Psoas muscle (tissue), 8 donors: ENCODE results near the gene CBFA2T3. TPM values are rescaled to one million over a fixed set of nuclear protein-coding genes. Genes with fewer than 3 reads are reported as not detected.
"Not testable (repeated sequence)": the region's sequence is repeated elsewhere in the genome, so short reads cannot be mapped to it uniquely, and the experiment has no call there.

Source experiments
- ATAC-seq, 4 donors: fragments of 200-7000 bp; cut with Tn5 transposase; one replicate each; pipeline ENCODE4 v1.9.1; 2020; ENCODE audit warnings: moderate library complexity in 3 of 4, mild to moderate bottlenecking in 2 of 4
- DNase-seq, 2 donors: peaks; one replicate each; pipeline ENCODE4 v3.0.0-alpha.2; 2020
- H3K27ac ChIP-seq: fragments of 200-600 bp; one replicate; pipeline ENCODE4 v1.8.0; 2022
- H3K27me3 ChIP-seq, 3 donors: fragments of 200-600 bp in 1 of 3; one replicate each; pipeline versions ENCODE4 v1.6.1 to v1.8.0; 2013 to 2022; ENCODE audit warnings: low read length in 2 of 3, mild to moderate bottlenecking in 2 of 3, moderate library complexity in 1 of 3; ENCODE audit not compliant: insufficient read depth in 3 of 3
- H3K36me3 ChIP-seq, 2 donors: fragments of 200-600 bp in 1 of 2; one replicate each; pipeline versions ENCODE4 v1.6.1 to v1.8.0; 2013 to 2022; ENCODE audit warnings: low read depth in 1 of 2, mild to moderate bottlenecking in 1 of 2, moderate library complexity in 1 of 2; ENCODE audit not compliant: insufficient read depth in 1 of 2
- H3K4me1 ChIP-seq: fragments of 200-600 bp; one replicate; pipeline ENCODE4 v1.8.0; 2022
- H3K4me3 ChIP-seq: fragments of 200-600 bp; one replicate; pipeline ENCODE4 v1.8.0; 2022; ENCODE audit warnings: mild to moderate bottlenecking
- H3K9me3 ChIP-seq: fragments of 200-600 bp; one replicate; pipeline ENCODE4 v1.8.0; 2022
- CTCF ChIP-seq: fragments of 200-600 bp; IDR thresholded peaks from one replicate; pipeline ENCODE4 v1.8.0; 2022; ENCODE audit warnings: antibody characterized with exemption
- WGBS, 3 donors: extraction: QIAGEN DNeasy Blood & Tissue Kit; methylation state at CpG; one replicate each; pipeline versions ENCODE4 v1.1.6 to v1.1.7; 2013; 5-methylcytosine and 5-hydroxymethylcytosine counted together
- intact Hi-C, 2 donors: fragments of 100-400 bp; cut with DNase I; formaldehyde crosslinking; loops; one replicate each; pipeline versions ENCODE4 v1.11.0 to v1.14.2; 2022
- polyA plus RNA-seq, 3 donors: library from polyadenylated mRNA; stranded (reverse); fragments of 200-250 nt; gene quantifications; one replicate each; pipeline ENCODE4 v1.2.3, GENCODE V29; 2013
- total RNA-seq, 4 donors: library from RNA; stranded (reverse); fragmentation: NEBNext Ultra II Directional in 2 of 4; extraction: Animal tissue kit (Norgen Biotek cat#: 25700) in 2 of 4; gene quantifications; one replicate each; pipeline versions ENCODE4 v1.2.1 to v1.2.4, GENCODE V29; 2021 to 2023
- donor health status: healthy with polysubstance abuse.
- donor health status: DM: no; HTN: no; CAD: no; lungs with moderate emphysema.
- donor health status: Bipolar disorder and iron deficiency.
- donor health status: healthy.
- donor health status: DM: yes; HTN: yes; CAD: no.
- donor health status: DM: no; HTN: no; CAD: no.
- donor health status: DM: no; HTN: no; CAD: no.
- donor health status: DM: yes; HTN: yes; CAD: no.

CBFA2T3 gene
- total and polyA plus RNA-seq, 7 donors: 2.6 to 15.0 (median 6.0) TPM

DNA sequence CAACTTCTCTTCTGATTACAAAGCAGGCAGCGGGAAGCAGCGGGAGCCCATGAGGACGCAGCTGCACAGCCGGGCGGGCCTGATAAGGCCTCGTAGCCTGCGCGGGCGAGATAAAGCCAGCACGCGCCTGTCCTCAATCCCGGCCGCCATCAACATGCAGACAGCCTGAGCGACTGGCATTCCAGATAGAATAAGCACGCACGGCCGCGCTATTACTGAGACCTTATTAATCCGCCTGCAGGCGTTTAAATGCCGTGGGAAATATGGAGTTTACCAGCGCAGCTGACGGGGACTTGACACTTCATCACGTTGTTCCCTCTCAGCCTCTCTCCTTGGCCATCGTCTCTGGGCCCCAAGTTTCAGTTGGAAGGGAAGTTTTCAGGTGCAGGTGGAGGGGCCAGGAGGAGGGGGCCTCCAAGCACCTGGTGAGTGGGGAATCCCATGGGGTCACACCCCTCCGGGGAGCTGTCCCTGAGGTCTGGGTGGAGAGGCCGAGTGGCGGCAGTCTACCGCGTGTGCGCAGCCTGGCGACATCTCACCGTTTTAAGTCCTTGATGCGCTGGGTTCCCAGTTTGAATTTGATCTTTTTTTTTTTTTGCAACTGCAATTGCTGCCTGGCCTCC lies 27.3 kb upstream of the CBFA2T3 start:
- Histone ChIP-seq H3K27me3 (peaks cover 0 to 52% (median 11%) of the 10 kb centered on the region in 3 donors), H3K4me1 (no peaks in the 10 kb centered on the region), H3K27ac (no peak overlapping the region), H3K36me3 (no peaks in the 10 kb centered on the region), H3K4me3 (no peak overlapping the region), H3K9me3 (no peaks in the 10 kb centered on the region)
- ATAC-seq: no peak
- TF ChIP-seq CTCF: no peak
- no peak for DNase-seq
- WGBS, 3 donors: 25 to 27% (median 25%) methylated on average over 34 of the region's 34 CpGs
- intact Hi-C loops: no loop called here

DNA sequence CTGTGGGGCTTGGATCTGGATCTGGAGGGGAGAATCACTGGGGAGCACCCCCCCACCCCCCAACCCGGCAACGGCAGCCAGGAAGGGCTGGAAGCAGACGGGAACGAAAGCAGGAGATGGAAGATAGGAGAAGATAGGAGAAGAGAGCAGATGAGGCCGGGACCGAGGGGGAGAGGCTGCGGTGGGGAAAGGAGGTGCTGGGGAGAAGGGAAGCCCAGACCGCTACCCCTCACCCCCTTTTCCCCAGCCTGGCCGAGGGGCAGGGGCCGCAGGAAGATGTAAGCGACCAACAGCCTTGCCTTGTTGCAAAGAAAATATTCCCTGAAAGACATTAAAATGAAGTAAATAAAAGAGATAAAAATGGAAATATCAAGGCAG lies 26.8 kb upstream of the CBFA2T3 start:
- 31 to 34% (median 34%) methylated on average over 9 to 11 of the region's 11 CpGs for WGBS, 3 donors
- ATAC-seq: no peak
- Histone ChIP-seq H3K9me3 (peaks cover 4% of the 10 kb centered on the region), H3K36me3 (no peaks in the 10 kb centered on the region), H3K4me1 (no peaks in the 10 kb centered on the region), H3K4me3 (no peak overlapping the region), H3K27ac (no peak overlapping the region), H3K27me3 (peaks cover 0 to 57% (median 12%) of the 10 kb centered on the region in 3 donors)
- TF ChIP-seq CTCF: no peak
- no peak for DNase-seq
- intact Hi-C loops: no loop called here

GRCh38 chr16:89002851-89003830 lies 26.1 kb upstream of the CBFA2T3 start:
- H3K36me3 ChIP-seq: no peaks in the 10 kb centered on the region
- no peak overlapping the region for H3K4me3 ChIP-seq
- WGBS, 3 donors: 58 to 62% (median 61%) methylated on average over 42 to 47 of the region's 47 CpGs
- H3K27ac ChIP-seq: no peak overlapping the region
- H3K27me3 ChIP-seq: peaks cover 0 to 63% (median 15%) of the 10 kb centered on the region in 3 donors
- intact Hi-C loops: no loop called here
- no peaks in the 10 kb centered on the region for H3K4me1 ChIP-seq
- no peak for TF ChIP-seq CTCF
- ATAC-seq (no peak), DNase-seq (peak in 1 of 2 donors; percentile 3)
- peaks cover 6% of the 10 kb centered on the region for H3K9me3 ChIP-seq

- ATAC-seq, intact Hi-C loops, H3K4me1 ChIP-seq, H3K27ac ChIP-seq, H3K4me3 ChIP-seq, H3K36me3 ChIP-seq: not testable (repeated sequence)
- Histone ChIP-seq H3K27me3 (peaks cover 0 to 69% (median 15%) of the 10 kb centered on the region in 3 donors), H3K9me3 (peaks cover 10% of the 10 kb centered on the region)
- DNase-seq: peak in 1 of 2 donors; percentile 1
- WGBS, 3 donors: 82 to 84% (median 83%) methylated on average over 16 to 19 of the region's 19 CpGs
Observed at GRCh38 chr16:89002081-89002480, 25.1 kb upstream of the CBFA2T3 start.
